ENCODE measurements around the gene ERC2. TPM values are rescaled to one million over a fixed set of nuclear protein-coding genes. Genes with fewer than 3 reads are reported as not detected.

Gene ERC2
- total and polyA plus RNA-seq, 7 donors: 0.52 to 5.7 (median 1.2) TPM; not detected in 2

DNA sequence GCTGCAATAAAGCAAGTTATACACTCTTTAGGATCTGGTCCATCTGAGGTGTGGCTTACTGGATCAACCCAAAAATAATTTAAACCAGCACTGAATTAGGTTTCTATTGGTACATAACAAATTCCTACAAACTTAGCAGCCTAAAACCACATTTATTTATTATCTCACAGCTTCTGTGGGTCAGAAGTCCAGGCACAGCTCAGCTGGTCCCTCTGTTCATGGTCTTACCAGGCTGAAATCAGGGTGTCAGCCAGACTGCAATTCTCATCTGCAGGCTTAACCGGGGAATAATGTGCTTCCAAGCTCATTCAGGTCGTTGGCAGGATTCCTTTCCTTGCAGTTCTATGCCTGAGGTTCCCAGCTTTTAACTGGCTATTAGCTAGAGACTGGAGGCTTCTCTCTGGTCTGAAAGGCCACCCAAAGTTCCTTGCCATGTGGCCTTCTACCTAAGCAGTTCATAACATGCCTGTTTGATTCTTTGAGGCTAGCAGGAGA is 503.7 kb downstream of the ERC2 start:
- intact Hi-C loops (cut with DNase I): no loop called here
- no peak overlapping the region for H3K4me3 ChIP-seq
- DNase-seq: no peak
- no peaks in the 10 kb centered on the region for H3K27me3 ChIP-seq
- 51 to 52% methylated on average over 2 of the region's 2 CpGs for WGBS, 2 donors
- no peak for TF ChIP-seq POLR2A (IDR thresholded peaks at IDR 0.05)
- TF ChIP-seq, protein P1, sequence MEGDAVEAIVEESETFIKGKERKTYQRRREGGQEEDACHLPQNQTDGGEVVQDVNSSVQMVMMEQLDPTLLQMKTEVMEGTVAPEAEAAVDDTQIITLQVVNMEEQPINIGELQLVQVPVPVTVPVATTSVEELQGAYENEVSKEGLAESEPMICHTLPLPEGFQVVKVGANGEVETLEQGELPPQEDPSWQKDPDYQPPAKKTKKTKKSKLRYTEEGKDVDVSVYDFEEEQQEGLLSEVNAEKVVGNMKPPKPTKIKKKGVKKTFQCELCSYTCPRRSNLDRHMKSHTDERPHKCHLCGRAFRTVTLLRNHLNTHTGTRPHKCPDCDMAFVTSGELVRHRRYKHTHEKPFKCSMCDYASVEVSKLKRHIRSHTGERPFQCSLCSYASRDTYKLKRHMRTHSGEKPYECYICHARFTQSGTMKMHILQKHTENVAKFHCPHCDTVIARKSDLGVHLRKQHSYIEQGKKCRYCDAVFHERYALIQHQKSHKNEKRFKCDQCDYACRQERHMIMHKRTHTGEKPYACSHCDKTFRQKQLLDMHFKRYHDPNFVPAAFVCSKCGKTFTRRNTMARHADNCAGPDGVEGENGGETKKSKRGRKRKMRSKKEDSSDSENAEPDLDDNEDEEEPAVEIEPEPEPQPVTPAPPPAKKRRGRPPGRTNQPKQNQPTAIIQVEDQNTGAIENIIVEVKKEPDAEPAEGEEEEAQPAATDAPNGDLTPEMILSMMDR (IDR thresholded peaks at IDR 0.05): no peak
- no peaks in the 10 kb centered on the region for H3K9me3 ChIP-seq
- H3K36me3 ChIP-seq: no peaks in the 10 kb centered on the region
- no peaks in the 10 kb centered on the region for H3K4me1 ChIP-seq
- H3K27ac ChIP-seq: no peak overlapping the region

DNA sequence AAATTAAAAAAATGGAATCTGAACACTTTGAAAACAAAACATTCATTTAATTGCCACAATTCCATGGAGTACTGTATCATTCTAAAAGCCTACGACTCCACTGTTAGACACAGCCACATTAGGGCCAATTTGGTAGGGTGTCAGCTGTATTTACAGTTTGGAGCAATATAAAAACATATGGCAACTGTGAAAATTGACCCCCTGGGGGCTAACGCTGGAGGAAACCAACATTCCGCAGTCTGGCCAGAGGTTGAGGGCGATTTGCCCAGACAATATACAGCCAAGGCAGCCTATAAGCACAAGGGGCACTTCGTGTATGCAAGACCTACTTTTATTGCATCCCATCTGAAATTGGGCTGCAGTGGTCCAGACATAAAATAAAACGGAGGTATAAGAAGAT is 504.7 kb downstream of the ERC2 start:
- Histone ChIP-seq H3K9me3 (no peaks in the 10 kb centered on the region), H3K4me3 (no peak overlapping the region), H3K36me3 (no peaks in the 10 kb centered on the region), H3K4me1 (no peaks in the 10 kb centered on the region), H3K27me3 (no peaks in the 10 kb centered on the region), H3K27ac (no peak overlapping the region)
- TF ChIP-seq EP300 (IDR thresholded peaks at IDR 0.05) (no peak), POLR2A (IDR thresholded peaks at IDR 0.05) (no peak), POLR2AphosphoS5 (IDR thresholded peaks at IDR 0.05) (no peak)
- TF ChIP-seq, protein P1 (IDR thresholded peaks at IDR 0.05): no peak
- WGBS, 2 donors: 66 to 78% methylated on average over 6 of the region's 6 CpGs
- no peak for DNase-seq
- intact Hi-C loops (cut with DNase I): no loop called here

DNA sequence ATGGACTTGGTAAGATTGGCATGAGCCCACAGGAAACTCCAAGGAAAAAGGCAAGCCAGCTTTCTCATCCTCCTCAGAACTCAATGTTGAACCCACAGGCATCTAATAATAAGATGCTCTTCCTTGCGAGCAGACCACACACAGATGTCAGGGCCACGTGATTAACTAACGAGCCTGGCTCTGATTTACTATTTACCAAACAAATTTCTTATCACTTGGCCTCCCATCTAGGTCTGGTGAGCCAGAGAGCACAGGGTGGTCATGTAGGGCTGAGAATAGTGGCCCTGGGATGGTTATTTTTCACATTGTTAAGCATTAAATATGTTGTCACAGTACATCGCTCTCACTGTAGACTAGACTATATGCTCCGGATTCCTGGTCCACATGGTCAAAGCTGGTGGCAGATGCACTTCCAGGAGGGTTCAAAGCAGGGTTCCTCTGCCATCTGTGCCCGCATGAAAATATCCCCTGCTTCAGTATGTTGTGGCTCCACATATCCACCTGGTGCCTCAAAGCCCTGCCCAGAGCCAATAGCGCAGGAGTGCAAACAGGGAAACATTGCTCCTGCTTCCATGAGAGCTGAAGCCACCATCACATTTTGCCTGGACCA is 508.7 kb downstream of the ERC2 start:
- intact Hi-C loops (cut with DNase I): no loop called here
- H3K36me3 ChIP-seq: no peaks in the 10 kb centered on the region

DNA sequence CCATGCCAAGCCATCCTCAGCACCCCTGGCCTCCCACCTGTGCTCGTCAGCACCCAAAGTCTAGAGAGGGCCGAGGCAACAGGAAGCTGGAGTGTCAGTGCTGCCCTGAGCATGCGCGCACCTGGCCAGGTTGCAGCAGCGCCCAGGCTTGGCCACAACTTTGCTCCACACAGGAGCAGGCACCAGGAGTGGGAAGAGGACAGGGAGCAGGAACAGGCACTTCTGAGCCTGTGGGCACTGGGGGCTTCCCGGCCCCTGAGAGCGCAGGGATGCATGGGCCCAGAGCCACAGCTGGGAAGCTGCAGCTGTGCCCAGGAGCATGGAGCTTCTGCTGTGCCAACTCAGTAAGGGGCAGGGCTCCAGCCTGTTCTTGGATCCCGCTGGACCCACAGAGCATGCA is 509.7 kb downstream of the ERC2 start:
- intact Hi-C loops (cut with DNase I): no loop called here
- WGBS, 2 donors: 91 to 94% methylated on average over 8 of the region's 8 CpGs
- TF ChIP-seq, protein P1 (IDR thresholded peaks at IDR 0.05): no peak
- TF ChIP-seq EP300 (IDR thresholded peaks at IDR 0.05): no peak
- TF ChIP-seq POLR2A (IDR thresholded peaks at IDR 0.05): no peak
- no peak for TF ChIP-seq POLR2AphosphoS5 (IDR thresholded peaks at IDR 0.05)

More for the DNA sequence above, 508.7 kb downstream of the ERC2 start:
- peaks cover 0 to 5% (median 0%) of the 10 kb centered on the region in 4 donors for H3K4me1 ChIP-seq
- H3K9me3 ChIP-seq: no peaks in the 10 kb centered on the region
- no peak for TF ChIP-seq POLR2AphosphoS5 (IDR thresholded peaks at IDR 0.05)
- TF ChIP-seq, protein P1 (IDR thresholded peaks at IDR 0.05): no peak
- TF ChIP-seq POLR2A (IDR thresholded peaks at IDR 0.05): no peak
- no peak for TF ChIP-seq EP300 (IDR thresholded peaks at IDR 0.05)
- DNase-seq: no peak
- no peak overlapping the region for H3K27ac ChIP-seq
- WGBS, 2 donors: 74 to 82% methylated on average over 7 of the region's 7 CpGs
- no peak overlapping the region for H3K4me3 ChIP-seq
- H3K27me3 ChIP-seq: no peaks in the 10 kb centered on the region

More for the DNA sequence above, 509.7 kb downstream of the ERC2 start:
- H3K4me1 ChIP-seq: peaks cover 0 to 5% (median 0%) of the 10 kb centered on the region in 4 donors
- H3K27me3 ChIP-seq: no peaks in the 10 kb centered on the region
- DNase-seq: no peak
- no peak overlapping the region for H3K27ac ChIP-seq
- no peaks in the 10 kb centered on the region for H3K36me3 ChIP-seq
- no peak overlapping the region for H3K4me3 ChIP-seq
- H3K9me3 ChIP-seq: no peaks in the 10 kb centered on the region
